CD4-positive, alpha-beta T cell treated with Interleukin-4 for 1 hour (primary cell): ENCODE measurements around the gene SELENOM.

Experiments used
- DNase-seq, 2 donors: peaks; one replicate each; pipeline ENCODE4 v3.0.0-alpha.2; 2020 to 2022

The SELENOM gene, protein sequence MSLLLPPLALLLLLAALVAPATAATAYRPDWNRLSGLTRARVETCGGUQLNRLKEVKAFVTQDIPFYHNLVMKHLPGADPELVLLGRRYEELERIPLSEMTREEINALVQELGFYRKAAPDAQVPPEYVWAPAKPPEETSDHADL

DNA sequence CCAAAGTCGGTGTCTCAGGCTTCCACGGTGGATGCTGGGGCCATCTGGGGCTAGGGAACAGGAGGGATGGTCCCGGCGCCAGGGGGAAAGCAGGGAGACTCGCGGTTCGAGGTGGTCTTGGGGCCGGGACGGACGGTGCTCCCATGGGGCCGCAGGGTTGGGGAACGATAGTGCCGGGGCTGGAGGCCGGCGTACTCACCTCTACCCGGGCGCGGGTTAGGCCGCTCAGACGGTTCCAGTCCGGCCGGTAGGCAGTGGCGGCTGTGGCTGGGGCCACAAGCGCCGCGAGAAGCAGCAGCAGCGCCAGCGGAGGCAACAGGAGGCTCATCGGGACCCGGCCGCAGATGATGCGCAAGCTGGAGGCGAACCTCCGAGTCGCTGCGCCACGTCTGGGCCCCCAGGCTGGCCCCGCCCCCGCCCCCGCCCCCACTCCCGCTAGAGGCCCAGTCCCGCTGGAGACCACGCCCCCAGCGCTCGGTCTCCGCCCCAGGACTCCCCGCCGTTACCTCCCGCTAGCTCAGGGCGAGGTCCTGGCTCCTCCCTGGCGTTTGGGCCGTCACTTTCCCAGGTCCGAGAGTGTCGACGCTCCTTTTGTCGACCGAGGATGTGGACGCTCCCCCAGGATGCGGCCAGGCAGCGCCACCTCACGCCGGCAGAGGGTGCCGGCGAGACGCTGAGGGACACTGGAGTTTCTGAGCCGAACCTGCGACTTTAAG is at the start of gene SELENOM:
TSS of gene SELENOM (minus strand) at position 391 of the 716 bp plus-strand sequence. CDS start at position 328, 63 bp downstream.
- peak; percentile 91 to 92 for DNase-seq

DNA sequence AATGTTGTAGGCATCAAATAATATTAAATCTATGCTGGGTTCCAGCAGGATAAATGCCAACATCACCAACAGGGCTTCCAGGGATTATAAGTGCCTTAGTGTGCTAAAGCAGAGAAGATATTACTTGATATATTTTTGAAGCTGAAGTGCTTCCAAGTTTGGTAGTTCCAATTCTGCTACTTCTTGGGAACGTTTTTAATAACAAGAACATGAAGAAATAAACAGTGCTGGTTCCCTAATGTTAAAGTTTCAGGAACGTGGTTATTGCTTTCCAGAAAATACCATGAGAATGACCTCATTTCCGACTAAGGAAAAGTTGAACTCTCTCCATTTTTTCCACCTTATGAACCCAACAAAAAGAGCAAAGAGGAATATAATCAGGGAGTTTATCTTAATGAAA is 48.1 kb upstream of the SELENOM start:
- DNase-seq = no peak

DNA sequence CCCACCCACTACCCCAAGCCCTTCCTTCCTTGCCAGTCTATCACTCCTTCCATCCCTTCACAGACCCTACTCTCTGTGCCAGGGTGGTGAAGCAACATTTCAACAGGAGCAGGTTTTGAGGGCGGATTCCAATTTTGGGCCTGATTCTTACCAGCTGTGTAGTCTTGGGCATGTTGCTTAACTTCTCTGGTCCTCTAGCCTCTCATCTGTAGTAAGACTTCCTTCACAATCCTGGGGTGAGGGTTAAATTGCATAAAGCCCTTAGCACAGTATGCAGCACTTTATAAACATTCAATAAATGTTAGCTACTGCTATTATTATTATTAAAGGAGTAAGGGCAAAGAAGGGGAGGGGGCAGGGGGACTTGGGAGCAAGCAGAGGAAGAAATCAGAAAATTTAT is 47.6 kb upstream of the SELENOM start:
- DNase-seq = no peak

DNA sequence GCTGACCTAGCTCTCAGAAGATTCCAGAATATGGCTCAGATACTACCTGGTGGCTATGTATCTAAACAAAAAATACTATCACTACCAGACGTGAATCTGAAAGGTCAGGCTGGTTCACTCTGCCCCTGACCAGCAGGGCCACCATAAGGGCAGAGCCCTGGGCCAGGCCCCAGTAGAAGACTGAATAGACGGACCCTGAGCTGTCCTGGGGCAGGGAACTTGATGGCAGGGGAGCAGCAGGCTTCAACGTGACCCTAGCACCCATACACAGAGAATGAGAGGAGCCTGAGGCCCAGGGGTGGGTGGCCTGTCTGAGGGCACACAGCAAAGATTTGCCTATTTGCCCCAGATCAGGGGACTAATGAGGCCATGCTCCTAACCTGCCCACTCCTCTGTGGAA is 46.0 kb upstream of the SELENOM start:
- DNase-seq = no peak

DNA sequence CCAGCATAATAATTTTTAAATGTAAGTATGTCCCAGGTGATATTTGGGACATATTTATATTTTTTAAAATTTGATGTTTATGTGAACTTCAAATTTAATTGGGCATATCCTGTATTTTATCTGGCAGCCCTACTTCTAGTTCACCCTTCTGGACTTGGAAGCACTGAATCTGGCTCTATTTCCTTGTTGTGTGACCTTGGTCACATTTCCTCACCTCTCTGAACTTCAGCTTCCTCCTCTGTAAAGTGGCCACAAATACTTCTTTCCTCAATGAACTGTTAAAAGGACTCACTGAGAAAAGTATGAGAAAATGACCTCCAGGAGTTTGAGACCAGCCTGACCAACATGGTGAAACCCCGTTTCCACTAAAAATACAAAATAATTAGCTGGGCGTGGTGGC is 44.5 kb upstream of the SELENOM start:
- DNase-seq = no peak

DNA sequence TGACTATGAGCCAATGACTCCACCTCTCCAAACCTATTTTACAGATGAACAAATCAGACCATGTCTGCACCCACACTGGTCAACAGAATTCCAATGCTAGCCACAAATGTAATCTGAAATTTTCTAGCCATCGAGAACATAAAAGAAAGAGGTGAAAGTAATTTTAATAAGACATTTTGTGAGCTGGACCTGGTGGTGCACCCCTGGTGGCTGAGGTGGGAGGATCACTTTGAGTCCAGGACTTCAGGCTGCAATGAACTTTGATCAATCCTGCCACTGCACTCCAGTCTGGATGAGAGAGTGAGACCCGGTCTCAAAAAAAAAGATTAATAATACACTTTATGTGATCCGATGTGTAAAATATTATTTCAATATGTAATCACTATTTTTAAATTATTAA is 43.2 kb upstream of the SELENOM start:
- DNase-seq = no peak

DNA sequence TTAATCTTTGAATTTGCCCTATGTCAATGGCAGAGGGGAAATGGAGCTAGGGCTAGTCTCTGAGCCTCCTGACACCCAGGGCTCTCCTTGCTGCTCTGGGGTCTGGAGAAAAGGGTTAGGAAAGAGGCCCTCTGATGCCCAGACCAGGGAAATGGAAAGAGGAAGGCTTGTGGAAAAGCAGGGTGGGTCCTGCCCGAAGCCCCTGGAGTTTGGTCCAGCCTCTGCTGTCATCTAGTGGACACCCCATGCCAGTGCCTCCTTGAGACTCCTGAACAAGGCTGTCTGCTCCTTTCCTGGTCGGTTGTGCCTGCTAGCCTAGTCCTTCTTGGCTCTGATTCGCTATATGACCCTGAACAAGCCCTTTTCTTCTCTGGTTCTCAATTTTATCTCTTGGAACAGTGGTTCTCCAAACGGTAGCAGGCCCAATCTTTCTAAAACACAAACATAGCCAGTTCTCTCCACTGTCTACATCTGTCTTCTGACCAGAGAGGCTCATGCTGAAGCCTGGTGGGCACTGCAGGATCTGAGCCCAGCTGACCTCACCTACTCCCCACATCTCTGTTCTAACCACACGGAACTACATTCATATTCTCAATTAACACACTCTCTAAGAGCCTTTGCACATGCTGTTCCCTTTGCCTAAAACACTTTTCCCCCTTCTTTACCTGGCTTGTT is 41.7 kb upstream of the SELENOM start:
- DNase-seq = peak; percentile 39 to 46

DNA sequence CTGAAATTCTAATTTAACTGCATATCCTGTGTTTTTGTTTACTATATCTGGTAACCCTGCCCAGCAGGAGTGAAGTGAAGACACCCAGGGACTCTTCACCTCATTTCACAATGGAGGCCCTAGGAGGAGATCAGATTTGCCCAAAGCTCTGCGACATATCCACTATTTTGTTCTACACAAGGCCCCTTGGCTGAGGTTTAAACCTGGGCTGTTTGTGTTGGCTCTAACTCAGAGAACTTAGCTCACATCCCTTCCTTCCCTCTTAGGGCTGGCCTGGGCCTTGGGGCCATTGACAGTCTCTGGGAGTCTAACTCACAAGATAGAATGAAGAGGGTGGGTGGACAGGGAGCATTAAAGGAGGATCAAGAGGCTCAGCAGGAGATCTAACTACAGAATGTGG is 41.1 kb upstream of the SELENOM start:
- no peak for DNase-seq

DNA sequence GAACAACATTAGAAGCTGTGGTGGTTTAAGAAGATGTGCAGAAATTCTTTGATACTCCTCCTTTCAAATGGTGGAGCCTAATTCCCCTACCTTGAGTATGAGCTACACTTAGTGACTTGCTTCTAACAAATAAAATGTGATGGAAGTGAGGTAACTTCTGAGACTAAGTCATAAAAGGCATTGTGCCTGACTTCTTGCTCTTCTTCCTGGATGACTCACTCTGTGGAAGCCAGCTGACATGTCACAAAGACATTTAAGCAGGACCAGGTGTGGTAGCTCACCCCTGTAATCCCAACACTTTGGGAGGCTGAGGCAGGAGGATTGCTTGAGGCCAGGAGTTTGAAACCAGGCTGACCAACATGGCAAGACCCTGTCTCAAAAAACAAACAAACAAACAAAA is 36.9 kb upstream of the SELENOM start:
- DNase-seq = no peak

DNA sequence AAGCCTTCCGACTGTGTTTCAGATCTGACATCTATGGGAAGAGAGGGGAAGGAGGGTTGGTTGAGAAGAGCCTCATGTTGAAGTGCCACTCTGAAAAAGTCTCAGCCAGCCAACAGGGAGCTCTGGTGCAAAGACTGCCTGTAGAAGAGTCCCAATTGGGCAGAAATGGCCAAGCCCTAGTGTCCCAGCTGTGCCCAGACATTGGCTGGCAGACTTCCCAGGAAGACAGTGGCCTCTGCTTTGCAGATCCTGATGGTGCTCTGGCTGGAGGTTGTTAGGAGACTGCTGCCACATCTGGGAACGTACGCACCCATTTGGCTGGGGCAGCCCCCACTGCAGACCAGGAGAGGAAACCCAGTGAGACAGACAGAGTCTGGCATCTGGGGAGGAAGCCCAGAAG is 36.2 kb upstream of the SELENOM start:
- DNase-seq = no peak

DNA sequence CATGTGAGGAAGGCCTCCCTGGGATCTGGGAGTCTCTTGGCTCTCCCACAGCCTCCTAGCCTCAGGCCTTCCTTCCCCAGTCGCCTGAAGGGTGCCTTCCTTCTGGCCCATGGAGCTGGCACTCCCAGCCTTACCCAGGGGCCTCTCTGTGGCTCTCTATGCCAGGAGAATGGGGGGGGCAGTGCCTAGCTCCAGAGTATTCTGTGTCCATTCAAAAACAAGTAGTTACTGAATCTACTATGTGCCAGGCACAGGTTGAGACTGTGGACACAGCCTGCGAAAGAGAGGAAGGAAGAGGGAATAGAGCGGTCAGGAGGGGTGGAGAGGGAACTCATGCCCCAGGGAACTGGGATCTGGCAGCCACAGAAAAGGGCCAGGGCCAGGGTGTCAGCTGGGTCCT is 35.7 kb upstream of the SELENOM start:
- no peak for DNase-seq

DNA sequence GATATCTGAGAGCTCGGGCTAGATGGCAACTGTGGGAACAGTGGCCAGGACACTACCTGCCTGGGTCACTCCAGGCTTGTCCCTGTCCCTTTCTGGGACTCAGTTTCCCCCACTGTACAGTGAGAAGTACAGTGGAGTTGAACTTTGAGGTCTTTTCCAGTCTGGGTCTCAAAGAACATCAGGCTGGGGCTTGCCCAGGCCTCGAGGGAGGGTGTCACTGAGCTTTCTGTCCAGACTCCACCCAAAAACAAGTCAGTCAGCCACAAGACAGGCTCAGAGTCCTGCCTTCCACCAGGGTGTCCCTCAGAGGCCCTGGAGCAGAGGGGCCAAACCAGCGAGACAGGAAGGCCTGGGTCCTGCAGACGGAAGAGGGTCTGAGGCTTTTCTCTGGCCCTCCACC is 34.9 kb upstream of the SELENOM start:
- DNase-seq = no peak

DNA sequence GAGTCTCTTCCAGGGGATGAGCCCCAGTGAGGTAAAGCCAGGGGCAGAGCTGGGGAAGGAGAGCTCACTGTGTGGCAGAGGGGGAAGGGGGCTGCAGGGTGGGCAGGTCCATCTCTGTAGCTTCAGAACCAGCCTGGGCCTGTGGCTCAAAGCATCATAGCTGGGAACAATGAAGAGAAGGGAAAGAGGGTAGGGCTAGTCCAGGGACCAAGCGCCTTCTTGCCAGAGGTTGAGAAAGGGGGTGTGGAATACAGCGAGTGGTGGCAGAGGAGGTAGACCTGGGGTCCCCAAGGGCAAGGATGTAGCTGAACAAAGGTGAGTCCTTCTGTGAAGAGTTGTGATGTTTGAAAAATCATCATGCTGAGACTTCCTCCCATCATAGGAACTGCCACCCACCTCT is 34.2 kb upstream of the SELENOM start:
- no peak for DNase-seq

DNA sequence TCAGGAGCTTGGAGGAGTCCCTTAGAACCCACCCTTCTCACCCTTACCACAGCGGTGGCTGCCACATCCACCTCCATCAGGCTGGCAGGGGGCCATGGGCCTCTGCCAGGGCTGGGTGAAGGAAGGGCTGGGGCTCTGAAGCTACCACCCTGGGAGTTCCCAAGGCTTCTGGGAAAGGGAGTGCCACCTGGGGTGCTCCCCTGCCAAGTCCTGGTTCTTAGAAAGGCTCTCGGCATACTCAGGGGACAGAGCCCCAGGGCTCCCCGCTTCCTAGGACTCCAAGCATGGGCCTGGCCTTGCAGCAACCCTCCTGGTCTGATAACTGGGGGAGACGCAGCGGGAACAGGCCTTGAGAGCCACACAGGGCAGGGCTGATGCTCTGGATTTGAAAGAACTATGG is 33.4 kb upstream of the SELENOM start:
- DNase-seq = no peak

DNA sequence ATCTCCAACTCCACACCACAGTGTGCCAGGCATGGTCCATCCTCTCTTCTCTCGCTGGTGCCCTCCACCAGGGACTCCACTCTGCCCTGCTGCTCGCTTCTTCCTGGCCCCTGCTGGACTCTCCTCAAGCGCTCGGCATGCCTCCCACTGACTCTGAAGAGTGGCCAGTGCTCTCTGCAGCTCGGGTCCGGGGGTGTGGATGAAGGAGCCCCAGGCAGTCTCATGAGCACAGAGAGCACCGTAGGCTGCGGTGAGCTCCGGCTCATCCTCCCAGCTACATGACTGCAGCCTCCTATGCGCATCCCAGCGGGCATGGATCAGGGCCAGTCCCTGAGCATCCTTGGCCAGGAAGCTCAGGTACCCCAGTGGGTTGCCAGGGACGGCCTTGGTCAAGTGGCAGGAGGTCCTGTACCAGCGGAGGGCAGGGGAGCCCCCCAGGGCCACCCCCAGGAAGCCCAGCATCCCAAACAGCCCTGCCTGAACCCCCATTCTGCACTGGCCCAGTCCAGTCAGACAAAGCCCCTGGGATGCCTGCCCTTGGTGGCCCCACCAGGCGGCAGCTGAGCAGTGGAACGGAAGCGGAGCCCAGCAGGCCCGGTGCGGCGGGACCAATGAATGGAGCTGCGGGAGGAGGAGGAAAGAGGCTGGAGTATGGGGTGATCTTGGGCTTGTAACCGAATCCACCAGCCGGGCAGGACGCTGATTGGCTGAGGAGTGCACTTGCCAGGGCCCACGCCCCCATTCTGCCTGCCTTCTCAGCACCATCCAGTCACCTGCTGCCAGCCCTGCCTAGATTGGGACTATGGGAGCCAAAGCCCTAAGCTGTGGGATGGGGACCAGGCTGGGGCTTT is 32.7 kb upstream of the SELENOM start, which contains the start of gene PLA2G3:
TSS of gene PLA2G3 (minus strand) at position 643 of the 851 bp plus-strand sequence. CDS start at position 489, 154 bp downstream.
- no peak for DNase-seq

DNA sequence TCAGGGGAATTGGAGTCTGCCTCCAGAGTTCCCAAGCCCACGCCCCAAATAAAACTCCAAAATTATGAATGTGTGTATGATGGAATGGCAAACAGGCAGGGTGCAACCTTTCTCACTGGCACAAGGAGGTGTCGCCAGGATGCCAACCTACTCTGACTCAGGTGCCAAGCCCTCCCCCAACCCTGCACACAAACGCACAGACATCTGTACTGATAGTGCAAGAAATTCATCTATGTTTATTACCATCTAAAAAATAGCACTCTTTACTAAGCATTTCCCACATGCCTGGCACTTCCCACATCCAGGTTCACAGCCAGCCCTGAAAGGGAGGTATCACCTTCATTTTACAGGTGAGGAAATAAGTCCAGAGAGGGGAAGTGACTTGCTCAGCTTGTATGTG is 31.7 kb upstream of the SELENOM start:
- DNase-seq = no peak

DNA sequence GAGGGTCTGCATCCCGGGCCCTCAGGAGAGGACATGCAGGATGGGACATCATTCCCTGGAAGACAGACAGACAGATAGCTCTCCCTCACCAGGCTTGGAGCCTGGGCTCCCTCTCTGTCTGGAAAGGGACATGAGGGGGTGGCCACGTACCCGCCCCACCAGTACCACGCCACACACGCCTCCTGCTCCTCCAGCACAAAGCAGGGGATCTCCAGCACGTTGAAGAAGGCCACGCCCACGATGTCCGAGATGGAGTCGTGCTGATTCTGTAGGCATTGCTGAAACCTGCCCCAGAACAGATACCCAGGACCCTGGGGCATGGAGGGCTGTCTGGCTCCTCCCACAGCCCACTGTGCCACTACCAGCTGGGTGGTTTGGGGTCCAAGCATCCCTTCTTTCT is 30.8 kb upstream of the SELENOM start:
- DNase-seq = no peak

DNA sequence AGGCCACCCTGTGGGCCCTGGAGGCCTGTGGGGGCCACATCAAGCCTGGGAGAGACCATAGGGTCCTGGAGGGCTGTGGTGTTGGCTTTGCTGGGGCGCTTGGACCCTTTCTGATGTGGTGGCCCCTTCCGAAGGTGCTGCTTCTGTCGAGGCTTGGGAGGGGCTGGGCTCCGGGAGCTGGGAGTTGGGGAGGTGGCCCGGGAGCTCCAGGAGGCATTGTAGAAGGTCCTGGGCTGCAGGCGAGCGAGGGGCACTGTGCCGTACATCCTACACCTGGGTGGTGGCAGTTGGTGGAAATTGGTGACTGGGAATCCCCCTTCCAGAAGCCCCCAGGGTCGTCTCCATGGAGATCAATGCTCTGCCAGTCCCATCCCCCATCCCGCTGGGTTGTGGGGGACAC is 30.4 kb upstream of the SELENOM start:
- DNase-seq = no peak

DNA sequence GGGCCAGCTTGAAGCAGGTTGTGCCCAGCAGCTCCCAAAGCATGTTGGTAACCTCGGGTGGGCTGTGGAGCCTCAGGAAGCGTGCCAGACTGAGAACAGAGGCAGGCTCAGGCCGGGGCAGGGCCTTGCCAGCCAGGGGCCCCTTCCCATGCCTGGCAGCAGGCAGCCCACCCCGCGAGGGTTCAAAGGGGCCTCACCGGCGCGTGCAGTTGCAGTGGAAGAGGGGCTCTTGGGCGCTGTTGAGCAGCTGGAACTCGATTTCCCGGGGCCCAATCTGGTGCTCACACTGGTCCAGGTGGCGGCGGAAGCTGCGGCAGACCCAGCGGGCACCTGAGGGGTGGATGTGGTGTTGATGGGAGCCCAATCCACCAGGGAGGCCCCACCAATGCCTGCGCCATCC is 29.3 kb upstream of the SELENOM start:
- DNase-seq = no peak

DNA sequence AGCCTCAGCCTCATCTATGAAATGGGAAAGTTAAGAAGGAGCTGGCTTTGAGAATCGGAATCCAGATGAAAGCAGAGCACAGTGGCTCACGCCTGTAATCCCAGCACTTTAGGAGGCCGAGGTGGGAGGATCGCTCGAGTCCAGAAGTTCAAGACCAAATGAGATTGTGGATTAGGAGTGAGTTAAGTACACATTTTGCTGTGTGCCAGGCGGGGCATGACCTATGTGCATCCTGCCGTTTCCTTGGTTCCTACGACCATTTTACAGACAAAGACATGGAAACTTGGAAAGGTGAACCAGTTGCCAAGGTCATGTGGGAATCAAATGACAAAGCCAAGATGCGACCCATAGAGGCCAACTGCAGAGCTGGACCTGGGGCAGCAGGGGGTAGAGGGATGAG is 28.8 kb upstream of the SELENOM start:
- DNase-seq = no peak

DNA sequence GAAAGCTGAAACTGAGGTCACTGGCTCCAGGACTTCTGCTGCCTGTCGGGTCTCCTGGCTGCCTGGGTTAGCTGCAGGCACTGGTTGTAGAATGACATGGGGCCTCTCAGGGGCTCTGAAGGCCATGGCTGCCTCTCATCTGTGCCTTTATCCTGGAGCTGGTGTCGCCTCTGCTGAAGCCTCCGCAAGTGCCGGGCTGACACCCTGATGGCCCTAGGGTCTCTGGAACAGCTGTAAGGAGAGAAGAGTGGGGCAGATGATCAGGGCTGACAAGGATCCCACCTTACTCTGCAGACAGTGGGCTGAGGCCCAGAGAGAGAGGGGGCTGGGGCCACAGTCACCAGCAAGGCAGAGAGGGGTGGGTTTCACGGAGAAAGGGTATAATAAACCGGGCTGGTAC is 28.3 kb upstream of the SELENOM start:
- no peak for DNase-seq

DNA sequence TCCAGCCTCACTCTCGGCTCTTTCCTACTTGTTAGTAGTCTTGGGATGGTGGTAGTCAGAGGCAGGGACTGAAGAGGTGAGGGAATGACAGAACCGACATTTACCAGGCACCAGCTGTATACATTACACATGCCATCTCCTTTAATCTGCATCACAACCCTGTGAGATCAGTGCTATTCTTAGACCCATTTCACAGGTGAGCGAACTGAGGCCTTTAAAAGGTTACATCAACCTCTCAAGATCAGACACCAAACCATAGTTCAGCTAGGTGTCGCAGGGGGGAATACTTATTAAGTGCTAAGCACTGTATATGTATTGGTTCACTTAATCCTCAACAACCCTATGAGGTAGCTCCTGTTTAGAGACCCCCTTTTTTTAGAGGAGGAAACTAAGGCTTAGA is 27.3 kb upstream of the SELENOM start:
- no peak for DNase-seq

DNA sequence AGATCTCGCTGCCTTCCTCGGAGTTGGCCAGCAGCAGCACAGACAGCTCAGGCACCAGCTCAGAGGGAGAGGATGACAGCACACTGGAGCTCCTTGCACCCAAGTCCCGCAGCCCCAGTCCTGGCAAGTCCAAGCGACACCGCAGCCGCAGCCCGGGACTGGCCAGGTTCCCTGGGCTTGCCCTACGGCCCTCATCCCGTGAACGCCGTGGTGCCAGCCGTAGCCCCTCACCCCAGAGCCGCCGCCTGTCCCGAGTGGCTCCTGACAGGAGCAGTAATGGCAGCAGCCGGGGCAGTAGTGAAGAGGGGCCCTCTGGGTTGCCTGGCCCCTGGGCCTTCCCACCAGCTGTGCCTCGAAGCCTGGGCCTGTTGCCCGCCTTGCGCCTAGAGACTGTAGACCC is 26.5 kb upstream of the SELENOM start:
- DNase-seq = no peak
